ENCODE results near the gene C19orf73.

C19orf73 gene

GRCh38 chr19:49104229-49104864 lies 14.6 kb downstream of the C19orf73 start:
- H3K9me3 ChIP-seq (ENCODE audit: insufficient read depth, low read length): no peaks in the 10 kb centered on the region
- peaks cover 89% of the 10 kb centered on the region for H3K36me3 ChIP-seq (ENCODE audit: insufficient read depth, insufficient read length, low read length)
- TF ChIP-seq YY1 (IDR thresholded peaks at IDR 0.05; ENCODE audit: insufficient read depth, insufficient read length) (no peak), ZNF274 (IDR thresholded peaks at IDR 0.05; ENCODE audit: low read depth, low read length) (no peak), SUZ12 (IDR thresholded peaks at IDR 0.05; ENCODE audit: extremely low read depth, insufficient read depth, insufficient read length) (no peak)
- H3K4me1 ChIP-seq (ENCODE audit: insufficient read depth, insufficient read length): peaks cover 18% of the 10 kb centered on the region
- H3K27me3 ChIP-seq (ENCODE audit: insufficient read depth, insufficient read length): no peaks in the 10 kb centered on the region
- no peak overlapping the region for H3K4me3 ChIP-seq (ENCODE audit: insufficient read length, low read depth)
- no peak for DNase-seq (ENCODE audit: low read depth, low spot score)
- H3K9ac ChIP-seq (ENCODE audit: insufficient read length, low read depth): no peak overlapping the region

- Histone ChIP-seq H3K9ac (ENCODE audit: insufficient read length, low read depth) (no peak overlapping the region), H3K4me1 (ENCODE audit: insufficient read depth, insufficient read length) (peaks cover 18% of the 10 kb centered on the region), H3K9me3 (ENCODE audit: insufficient read depth, low read length) (no peaks in the 10 kb centered on the region), H3K27me3 (ENCODE audit: insufficient read depth, insufficient read length) (no peaks in the 10 kb centered on the region), H3K4me3 (ENCODE audit: insufficient read length, low read depth) (no peak overlapping the region), H3K36me3 (ENCODE audit: insufficient read depth, insufficient read length, low read length) (peaks cover 88% of the 10 kb centered on the region)
- DNase-seq (ENCODE audit: low read depth, low spot score): no peak
- no peak for TF ChIP-seq SUZ12 (IDR thresholded peaks at IDR 0.05; ENCODE audit: extremely low read depth, insufficient read depth, insufficient read length)
Observed at GRCh38 chr19:49103331-49104085, 15.4 kb downstream of the C19orf73 start.

GRCh38 chr19:49102303-49102702 lies 16.6 kb downstream of the C19orf73 start:
- Histone ChIP-seq H3K4me3 (ENCODE audit: insufficient read length, low read depth) (no peak overlapping the region), H3K27me3 (ENCODE audit: insufficient read depth, insufficient read length) (no peaks in the 10 kb centered on the region), H3K9me3 (ENCODE audit: insufficient read depth, low read length) (no peaks in the 10 kb centered on the region), H3K9ac (ENCODE audit: insufficient read length, low read depth) (no peak overlapping the region), H3K4me1 (ENCODE audit: insufficient read depth, insufficient read length) (peaks cover 23% of the 10 kb centered on the region), H3K36me3 (ENCODE audit: insufficient read depth, insufficient read length, low read length) (peaks cover 87% of the 10 kb centered on the region)
- DNase-seq (ENCODE audit: low read depth, low spot score): no peak
- TF ChIP-seq YY1 (IDR thresholded peaks at IDR 0.05; ENCODE audit: insufficient read depth, insufficient read length) (no peak), SUZ12 (IDR thresholded peaks at IDR 0.05; ENCODE audit: extremely low read depth, insufficient read depth, insufficient read length) (no peak), ZNF274 (IDR thresholded peaks at IDR 0.05; ENCODE audit: low read depth, low read length) (no peak)

GRCh38 chr19:49101160-49101559 lies 17.8 kb downstream of the C19orf73 start:
- Histone ChIP-seq H3K9ac (ENCODE audit: insufficient read length, low read depth) (no peak overlapping the region), H3K36me3 (ENCODE audit: insufficient read depth, insufficient read length, low read length) (peaks cover 85% of the 10 kb centered on the region), H3K4me1 (ENCODE audit: insufficient read depth, insufficient read length) (peaks cover 16% of the 10 kb centered on the region), H3K9me3 (ENCODE audit: insufficient read depth, low read length) (no peaks in the 10 kb centered on the region), H3K4me3 (ENCODE audit: insufficient read length, low read depth) (no peak overlapping the region), H3K27me3 (ENCODE audit: insufficient read depth, insufficient read length) (no peaks in the 10 kb centered on the region)
- TF ChIP-seq YY1 (IDR thresholded peaks at IDR 0.05; ENCODE audit: insufficient read depth, insufficient read length): no peak
- no peak for TF ChIP-seq SUZ12 (IDR thresholded peaks at IDR 0.05; ENCODE audit: extremely low read depth, insufficient read depth, insufficient read length)
- no peak for TF ChIP-seq ZNF274 (IDR thresholded peaks at IDR 0.05; ENCODE audit: low read depth, low read length)
- no peak for DNase-seq (ENCODE audit: low read depth, low spot score)

GRCh38 chr19:49098795-49099194 lies 20.1 kb downstream of the C19orf73 start:
- no peak overlapping the region for H3K4me3 ChIP-seq (ENCODE audit: insufficient read length, low read depth)
- H3K9ac ChIP-seq (ENCODE audit: insufficient read length, low read depth): no peak overlapping the region
- H3K9me3 ChIP-seq (ENCODE audit: insufficient read depth, low read length): no peaks in the 10 kb centered on the region
- no peak for DNase-seq (ENCODE audit: low read depth, low spot score)
- no peaks in the 10 kb centered on the region for H3K27me3 ChIP-seq (ENCODE audit: insufficient read depth, insufficient read length)
- peaks cover 21% of the 10 kb centered on the region for H3K4me1 ChIP-seq (ENCODE audit: insufficient read depth, insufficient read length)
- TF ChIP-seq SUZ12 (IDR thresholded peaks at IDR 0.05; ENCODE audit: extremely low read depth, insufficient read depth, insufficient read length): no peak
- no peak for TF ChIP-seq YY1 (IDR thresholded peaks at IDR 0.05; ENCODE audit: insufficient read depth, insufficient read length)
- no peak for TF ChIP-seq ZNF274 (IDR thresholded peaks at IDR 0.05; ENCODE audit: low read depth, low read length)
- peaks cover 87% of the 10 kb centered on the region for H3K36me3 ChIP-seq (ENCODE audit: insufficient read depth, insufficient read length, low read length)

- DNase-seq (ENCODE audit: low read depth, low spot score): no peak
- TF ChIP-seq YY1 (IDR thresholded peaks at IDR 0.05; ENCODE audit: insufficient read depth, insufficient read length) (no peak), ZNF274 (IDR thresholded peaks at IDR 0.05; ENCODE audit: low read depth, low read length) (no peak), SUZ12 (IDR thresholded peaks at IDR 0.05; ENCODE audit: extremely low read depth, insufficient read depth, insufficient read length) (no peak)
- Histone ChIP-seq H3K9ac (ENCODE audit: insufficient read length, low read depth) (peak overlapping the region; percentile 13), H3K4me3 (ENCODE audit: insufficient read length, low read depth) (no peak overlapping the region), H3K9me3 (ENCODE audit: insufficient read depth, low read length) (no peaks in the 10 kb centered on the region), H3K36me3 (ENCODE audit: insufficient read depth, insufficient read length, low read length) (peaks cover 84% of the 10 kb centered on the region), H3K27me3 (ENCODE audit: insufficient read depth, insufficient read length) (no peaks in the 10 kb centered on the region), H3K4me1 (ENCODE audit: insufficient read depth, insufficient read length) (peaks cover 17% of the 10 kb centered on the region)
Observed at GRCh38 chr19:49097453-49098288, 21.3 kb downstream of the C19orf73 start.

Data from NT2/D1 (cell line).